WTC11 (cell line): Measurements from ENCODE around the gene SEC22A. TPM values are rescaled to one million over a fixed set of nuclear protein-coding genes. Genes with fewer than 3 reads are reported as not detected.
"Not testable (repeated sequence)": the region's sequence is repeated elsewhere in the genome, so short reads cannot be mapped to it uniquely, and the experiment has no call there.

Experiments
- ATAC-seq: fragments of 200-7000 bp; cut with Tn5 transposase; 2 replicates; pipeline ENCODE4 v1.10.0; 2021; ENCODE audit warnings: mild to moderate bottlenecking, moderate library complexity
- CTCF ChIA-PET: fragments of 300-600 bp; sonication (Branson Sonifier 250); formaldehyde crosslinking; loops from one replicate; lab custom pipeline; 2021; ENCODE audit warnings: antibody characterized with exemption; lab: Charles Lee
- POLR2A ChIA-PET: fragments of 350-600 bp; sonication (Branson Sonifier 250); formaldehyde crosslinking; loops from one replicate; lab custom pipeline; 2021; ENCODE audit warnings: antibody characterized with exemption; lab: Charles Lee
- DNase-seq: peaks from one replicate; pipeline ENCODE4 v3.0.0; 2021; ENCODE audit warnings: low spot score
- H3K27ac Mint-ChIP-seq: 2 replicates; pipeline ENCODE4 v1.8.0; 2021; ENCODE audit warnings: mixed read lengths
- H3K27me3 Mint-ChIP-seq: 2 replicates; pipeline ENCODE4 v1.8.0; 2021; ENCODE audit warnings: low read depth, mild to moderate bottlenecking, moderate library complexity, mixed read lengths
- H3K36me3 Mint-ChIP-seq: 2 replicates; pipeline ENCODE4 v1.8.0; 2021; ENCODE audit warnings: mixed read lengths
- H3K4me1 Mint-ChIP-seq: 2 replicates; pipeline ENCODE4 v1.8.0; 2022; ENCODE audit warnings: mixed read lengths
- H3K4me3 Mint-ChIP-seq: 2 replicates; pipeline ENCODE4 v1.8.0; 2021; ENCODE audit warnings: mild to moderate bottlenecking, moderate library complexity, mixed read lengths
- H3K9me3 Mint-ChIP-seq: 2 replicates; pipeline ENCODE4 v1.8.0; 2021; ENCODE audit warnings: mixed read lengths
- AFF4 ChIP-seq: sonication (generic); formaldehyde crosslinking; IDR thresholded peaks from 2 replicates; pipeline ENCODE4 v1.8.1; 2023; ENCODE audit warnings: mild to moderate bottlenecking, missing genetic modification reagents, borderline replicate concordance
- CBFB ChIP-seq: sonication (generic); formaldehyde crosslinking; IDR thresholded peaks from 2 replicates; pipeline ENCODE4 v1.8.1; 2022; ENCODE audit warnings: mild to moderate bottlenecking, low read depth, missing genetic modification reagents
- CDX4 ChIP-seq: fragments of 250-450 bp; sonication (Bioruptor Pico); IDR thresholded peaks from 2 replicates; pipeline ENCODE4 v1.9.0; 2021; ENCODE audit warnings: moderate library complexity, mild to moderate bottlenecking, inconsistent platforms, borderline replicate concordance
- CREB1 ChIP-seq: sonication (generic); formaldehyde crosslinking; IDR thresholded peaks from 2 replicates; pipeline ENCODE4 v1.8.0; 2023; ENCODE audit warnings: mild to moderate bottlenecking, missing genetic modification reagents
- ESRRA ChIP-seq: sonication (generic); formaldehyde crosslinking; IDR thresholded peaks from 2 replicates; pipeline ENCODE4 v1.8.1; 2022; ENCODE audit warnings: mild to moderate bottlenecking, missing genetic modification reagents, borderline replicate concordance
- FOXK1 ChIP-seq: sonication (generic); formaldehyde crosslinking; IDR thresholded peaks from 2 replicates; pipeline ENCODE4 v1.8.0; 2022; ENCODE audit warnings: mild to moderate bottlenecking, moderate library complexity, missing genetic modification reagents
- MXD4 ChIP-seq: fragments of 250-450 bp; sonication (Bioruptor Pico); IDR thresholded peaks from 2 replicates; pipeline ENCODE4 v1.8.0; 2021; ENCODE audit warnings: mild to moderate bottlenecking, moderate library complexity, borderline replicate concordance
- PRRX2 ChIP-seq: fragments of 250-450 bp; sonication (Bioruptor Pico); IDR thresholded peaks from 2 replicates; pipeline ENCODE4 v1.8.0; 2021; ENCODE audit warnings: mild to moderate bottlenecking
- SP1 ChIP-seq: sonication (generic); formaldehyde crosslinking; conservative IDR thresholded peaks from 2 replicates; pipeline ENCODE4 v1.8.1; 2022; ENCODE audit warnings: missing genetic modification reagents
- ZBTB21 ChIP-seq: sonication (generic); formaldehyde crosslinking; IDR thresholded peaks from 2 replicates; pipeline ENCODE4 v1.8.1; 2023; ENCODE audit warnings: mild to moderate bottlenecking, missing genetic modification reagents, borderline replicate concordance
- ZNF317 ChIP-seq: sonication (generic); formaldehyde crosslinking; IDR thresholded peaks from 2 replicates; pipeline ENCODE4 v1.8.1; 2023; ENCODE audit warnings: low read depth, mild to moderate bottlenecking, moderate library complexity, missing genetic modification reagents, borderline replicate concordance
- ZNF416 ChIP-seq: fragments of 250-450 bp; sonication (Bioruptor Pico); IDR thresholded peaks from 2 replicates; pipeline ENCODE4 v1.9.0; 2021; ENCODE audit warnings: mild to moderate bottlenecking, inconsistent platforms
- total RNA-seq: library from RNA; stranded (reverse); gene quantifications from 3 replicates; pipeline ENCODE4 v1.2.3, GENCODE V29; 2021
- TF ChIP-seq, protein P1 (sequence below): fragments of 250-450 bp; sonication (Bioruptor Pico); IDR thresholded peaks from 2 replicates; pipeline ENCODE4 v1.9.0; 2021; ENCODE audit warnings: mild to moderate bottlenecking, borderline replicate concordance
- TF ChIP-seq, protein P2 (sequence below): sonication (generic); formaldehyde crosslinking; IDR thresholded peaks from 2 replicates; pipeline ENCODE4 v1.8.1; 2023; ENCODE audit warnings: mild to moderate bottlenecking, moderate library complexity, missing genetic modification reagents

The SEC22A gene
- total RNA-seq, 1 experiment from 2014 or later: 12.6 TPM

- no peaks in the 10 kb centered on the region for H3K27me3 Mint-ChIP-seq
- peaks cover 11% of the 10 kb centered on the region for H3K4me1 Mint-ChIP-seq
- no peak overlapping the region for H3K27ac Mint-ChIP-seq
- DNase-seq: no peak
- H3K36me3 Mint-ChIP-seq: peaks cover 37% of the 10 kb centered on the region
- CTCF ChIA-PET: no interaction called here
- H3K4me3 Mint-ChIP-seq: no peak overlapping the region
- TF ChIP-seq PRRX2 (CRISPR knock-in tag) (no peak), ZNF317 (CRISPR knock-in tag) (peak; percentile 98), CREB1 (no peak), AFF4 (no peak)
- TF ChIP-seq, protein P1, sequence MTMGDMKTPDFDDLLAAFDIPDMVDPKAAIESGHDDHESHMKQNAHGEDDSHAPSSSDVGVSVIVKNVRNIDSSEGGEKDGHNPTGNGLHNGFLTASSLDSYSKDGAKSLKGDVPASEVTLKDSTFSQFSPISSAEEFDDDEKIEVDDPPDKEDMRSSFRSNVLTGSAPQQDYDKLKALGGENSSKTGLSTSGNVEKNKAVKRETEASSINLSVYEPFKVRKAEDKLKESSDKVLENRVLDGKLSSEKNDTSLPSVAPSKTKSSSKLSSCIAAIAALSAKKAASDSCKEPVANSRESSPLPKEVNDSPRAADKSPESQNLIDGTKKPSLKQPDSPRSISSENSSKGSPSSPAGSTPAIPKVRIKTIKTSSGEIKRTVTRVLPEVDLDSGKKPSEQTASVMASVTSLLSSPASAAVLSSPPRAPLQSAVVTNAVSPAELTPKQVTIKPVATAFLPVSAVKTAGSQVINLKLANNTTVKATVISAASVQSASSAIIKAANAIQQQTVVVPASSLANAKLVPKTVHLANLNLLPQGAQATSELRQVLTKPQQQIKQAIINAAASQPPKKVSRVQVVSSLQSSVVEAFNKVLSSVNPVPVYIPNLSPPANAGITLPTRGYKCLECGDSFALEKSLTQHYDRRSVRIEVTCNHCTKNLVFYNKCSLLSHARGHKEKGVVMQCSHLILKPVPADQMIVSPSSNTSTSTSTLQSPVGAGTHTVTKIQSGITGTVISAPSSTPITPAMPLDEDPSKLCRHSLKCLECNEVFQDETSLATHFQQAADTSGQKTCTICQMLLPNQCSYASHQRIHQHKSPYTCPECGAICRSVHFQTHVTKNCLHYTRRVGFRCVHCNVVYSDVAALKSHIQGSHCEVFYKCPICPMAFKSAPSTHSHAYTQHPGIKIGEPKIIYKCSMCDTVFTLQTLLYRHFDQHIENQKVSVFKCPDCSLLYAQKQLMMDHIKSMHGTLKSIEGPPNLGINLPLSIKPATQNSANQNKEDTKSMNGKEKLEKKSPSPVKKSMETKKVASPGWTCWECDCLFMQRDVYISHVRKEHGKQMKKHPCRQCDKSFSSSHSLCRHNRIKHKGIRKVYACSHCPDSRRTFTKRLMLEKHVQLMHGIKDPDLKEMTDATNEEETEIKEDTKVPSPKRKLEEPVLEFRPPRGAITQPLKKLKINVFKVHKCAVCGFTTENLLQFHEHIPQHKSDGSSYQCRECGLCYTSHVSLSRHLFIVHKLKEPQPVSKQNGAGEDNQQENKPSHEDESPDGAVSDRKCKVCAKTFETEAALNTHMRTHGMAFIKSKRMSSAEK (CRISPR knock-in tag): no peak
- TF ChIP-seq, protein P2, sequence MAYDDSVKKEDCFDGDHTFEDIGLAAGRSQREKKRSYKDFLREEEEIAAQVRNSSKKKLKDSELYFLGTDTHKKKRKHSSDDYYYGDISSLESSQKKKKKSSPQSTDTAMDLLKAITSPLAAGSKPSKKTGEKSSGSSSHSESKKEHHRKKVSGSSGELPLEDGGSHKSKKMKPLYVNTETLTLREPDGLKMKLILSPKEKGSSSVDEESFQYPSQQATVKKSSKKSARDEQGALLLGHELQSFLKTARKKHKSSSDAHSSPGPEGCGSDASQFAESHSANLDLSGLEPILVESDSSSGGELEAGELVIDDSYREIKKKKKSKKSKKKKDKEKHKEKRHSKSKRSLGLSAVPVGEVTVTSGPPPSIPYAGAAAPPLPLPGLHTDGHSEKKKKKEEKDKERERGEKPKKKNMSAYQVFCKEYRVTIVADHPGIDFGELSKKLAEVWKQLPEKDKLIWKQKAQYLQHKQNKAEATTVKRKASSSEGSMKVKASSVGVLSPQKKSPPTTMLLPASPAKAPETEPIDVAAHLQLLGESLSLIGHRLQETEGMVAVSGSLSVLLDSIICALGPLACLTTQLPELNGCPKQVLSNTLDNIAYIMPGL (CRISPR knock-in tag): no peak
- TF ChIP-seq, all 79 proteins: peak for 1
- ATAC-seq: no peak
- H3K9me3 Mint-ChIP-seq: peaks cover 19% of the 10 kb centered on the region
- POLR2A ChIA-PET: no interaction called here
Measured at GRCh38 chr3:123229145-123229544, 27.4 kb downstream of the SEC22A start.

DNA sequence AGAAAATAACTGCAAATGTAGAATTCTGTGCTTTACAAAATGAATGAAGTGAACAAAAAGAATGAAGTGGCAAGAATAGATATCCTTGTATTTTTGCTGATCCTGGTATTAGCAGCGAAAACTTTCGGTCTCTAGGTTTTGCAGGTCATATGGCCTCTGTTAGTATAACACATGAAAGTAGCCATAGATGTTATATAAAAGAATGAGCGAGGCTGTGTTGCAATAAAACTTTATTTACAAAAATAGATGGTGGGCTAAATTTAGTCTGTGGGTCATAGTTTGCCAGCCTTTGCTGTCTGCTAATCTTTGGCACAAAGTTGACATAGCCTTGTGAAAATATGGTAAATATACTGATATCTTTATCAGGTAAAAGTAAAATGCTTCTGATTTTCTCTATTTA is 35.2 kb downstream of the SEC22A start:
- no peaks in the 10 kb centered on the region for H3K9me3 Mint-ChIP-seq

GRCh38 chr3:123239186-123239585 is 37.4 kb downstream of the SEC22A start:
- H3K27me3 Mint-ChIP-seq, H3K27ac Mint-ChIP-seq, H3K9me3 Mint-ChIP-seq, ATAC-seq, DNase-seq, POLR2A ChIA-PET, CTCF ChIA-PET, H3K4me3 Mint-ChIP-seq, H3K36me3 Mint-ChIP-seq, H3K4me1 Mint-ChIP-seq: not testable (repeated sequence)

More for the DNA sequence above, 35.2 kb downstream of the SEC22A start:
- CTCF ChIA-PET: no interaction called here
- Mint-ChIP-seq H3K36me3 (no peaks in the 10 kb centered on the region), H3K27ac (no peak overlapping the region), H3K27me3 (no peaks in the 10 kb centered on the region), H3K4me3 (no peak overlapping the region)
- no peak for DNase-seq
- TF ChIP-seq MXD4 (CRISPR knock-in tag) (no peak), ZNF416 (CRISPR knock-in tag) (no peak), CBFB (CRISPR knock-in tag) (no peak), FOXK1 (CRISPR knock-in tag) (no peak), CDX4 (CRISPR knock-in tag) (no peak), ZBTB21 (CRISPR knock-in tag) (no peak), ESRRA (CRISPR knock-in tag) (no peak), SP1 (CRISPR knock-in tag) (no peak)
- TF ChIP-seq, all 79 proteins: peak for 0
- no peak for ATAC-seq
- peaks cover under 1% of the 10 kb centered on the region; the same call in 1 of the 2 replicates for H3K4me1 Mint-ChIP-seq
- POLR2A ChIA-PET: no interaction called here
